NOMO-1 treated with DMSO at 0.1 percent for 48 hours (cell line): ENCODE results near the gene SMIM15.

Experiments used
- DNase-seq: peaks from one replicate; lab custom pipeline; 2025; ENCODE audit not compliant: unreplicated experiment; lab: John Stamatoyannopoulos, UW

The SMIM15 gene

DNA sequence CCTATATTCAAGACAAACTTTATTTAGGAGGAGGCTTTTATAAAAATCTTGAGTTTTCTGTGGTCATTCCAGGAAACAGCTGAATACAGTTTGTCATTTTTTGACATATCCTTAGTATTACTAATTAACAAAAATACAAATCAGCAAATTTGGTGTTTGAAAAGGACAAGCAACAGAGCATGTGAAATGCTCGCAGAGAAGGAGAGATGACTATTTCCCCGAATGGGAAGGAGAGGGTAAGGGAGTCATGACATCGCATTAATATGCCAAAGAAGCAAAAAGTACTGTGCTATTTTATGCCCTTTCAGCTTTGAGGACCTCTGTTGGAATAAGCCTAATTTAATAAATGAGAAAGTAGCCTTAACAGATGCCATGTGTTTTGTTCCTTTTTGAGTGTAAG is 1.8 kb downstream of the SMIM15 start:
- DNase-seq = no peak

DNA sequence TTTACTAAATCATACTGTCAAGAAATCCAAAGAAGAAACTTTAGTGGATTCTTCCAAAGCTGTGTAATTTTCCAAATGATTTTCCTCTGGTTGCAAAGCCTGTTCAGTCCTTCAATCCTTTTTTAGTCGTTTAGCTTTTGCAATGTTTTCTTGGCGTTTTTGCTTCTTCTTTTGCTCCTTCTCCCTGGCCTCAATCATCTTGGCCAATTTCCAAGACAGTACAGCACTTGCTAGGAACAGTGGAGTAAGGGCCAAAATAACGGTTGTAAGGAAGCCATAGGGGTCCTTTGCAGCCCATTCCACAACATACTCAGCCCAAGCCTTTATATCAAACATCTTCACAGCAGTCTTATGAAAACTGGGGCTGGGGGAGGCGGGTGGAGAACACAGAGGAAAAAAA is 2.4 kb downstream of the SMIM15 start:
- DNase-seq = peak; percentile 6

DNA sequence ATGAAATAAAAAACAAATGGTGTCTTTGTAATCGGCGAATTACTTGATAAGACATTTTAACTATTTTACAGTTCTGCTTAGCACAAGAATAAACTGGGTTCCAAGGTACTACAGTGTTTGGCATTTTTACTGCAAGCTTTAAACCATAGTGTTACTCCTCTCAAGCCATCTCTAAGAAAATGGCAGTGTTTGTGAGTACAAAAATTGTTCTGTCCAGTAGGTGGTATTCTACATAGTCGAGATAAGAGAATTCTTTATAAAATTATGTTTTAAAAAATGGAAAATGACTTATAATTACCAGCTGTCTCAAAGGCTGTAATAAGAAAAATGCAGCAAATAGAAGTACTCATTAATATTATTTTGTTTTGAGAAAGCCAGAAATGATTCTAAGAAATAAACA is 3.2 kb downstream of the SMIM15 start:
- DNase-seq = no peak

DNA sequence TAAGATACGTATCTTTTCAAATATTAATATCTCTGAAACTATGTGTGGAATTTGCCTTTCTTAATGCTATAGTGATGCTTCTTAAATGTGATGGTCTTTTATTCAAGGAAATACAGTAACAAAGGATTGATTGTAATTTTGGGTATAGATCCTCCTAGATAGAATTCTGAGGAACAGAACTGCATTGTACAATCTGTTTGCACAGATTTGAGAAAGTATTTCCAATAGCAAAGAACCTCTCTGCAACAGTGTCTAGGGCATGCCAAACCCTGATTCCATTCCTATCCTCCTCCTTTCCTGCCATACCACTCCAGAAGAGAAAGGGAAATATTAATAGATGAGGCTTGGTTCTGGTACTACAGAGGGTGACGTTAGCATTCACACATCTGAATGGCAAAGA is 10.4 kb downstream of the SMIM15 start:
- no peak for DNase-seq

DNA sequence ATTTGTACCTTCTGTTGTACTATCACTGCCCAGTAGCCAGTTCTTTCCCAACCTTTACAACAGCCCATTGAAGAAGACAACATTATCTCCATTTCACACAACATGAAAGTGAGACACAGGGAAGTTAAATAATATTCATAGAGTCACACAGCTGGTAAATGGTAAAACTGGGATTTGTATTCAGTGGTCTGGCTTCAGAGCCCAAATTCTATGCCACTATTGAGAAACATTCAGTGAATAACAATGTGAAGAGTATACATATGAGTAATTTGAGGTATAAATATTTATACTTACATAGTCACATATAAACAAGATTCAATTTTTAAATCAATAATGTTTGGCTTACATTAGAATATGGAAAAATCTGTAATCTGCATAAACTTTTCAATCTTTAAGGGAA is 13.8 kb downstream of the SMIM15 start:
- DNase-seq = no peak

DNA sequence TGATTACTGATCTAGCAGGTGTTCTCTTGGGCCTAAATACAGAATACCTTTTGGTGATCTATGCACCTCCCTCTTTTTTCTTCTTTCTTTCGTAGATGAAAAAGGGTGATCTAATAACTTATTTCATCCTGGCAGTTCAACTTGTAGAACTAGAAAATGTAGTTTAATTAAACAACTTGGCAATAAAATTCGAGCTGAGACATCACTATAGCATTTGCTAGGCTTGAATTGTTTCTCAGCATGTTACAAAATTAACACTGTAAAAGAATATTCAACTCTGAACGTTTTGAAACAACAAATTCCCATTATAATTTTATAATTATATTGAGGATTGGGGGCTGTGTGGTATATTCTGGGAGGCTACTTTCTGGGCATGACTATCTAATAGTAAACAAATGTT is 19.5 kb downstream of the SMIM15 start:
- DNase-seq = no peak

DNA sequence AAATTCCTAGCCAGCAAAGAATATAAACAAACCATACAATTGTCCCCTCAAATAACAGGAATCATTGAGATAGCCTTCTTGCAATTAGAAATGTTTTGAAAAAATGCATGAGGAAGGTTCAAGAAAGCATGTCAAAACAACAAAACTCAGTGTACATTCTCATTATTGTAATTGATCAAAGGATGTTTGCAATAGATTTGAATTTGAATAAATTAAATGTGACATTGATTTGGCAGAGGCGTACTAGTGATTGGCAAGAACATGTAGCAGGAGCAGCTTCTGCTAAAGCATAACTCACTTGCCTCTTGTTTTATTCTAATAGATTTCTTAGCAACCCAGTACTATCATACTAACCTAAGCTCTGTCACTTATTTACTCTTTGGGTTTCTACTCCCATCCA is 19.9 kb downstream of the SMIM15 start:
- DNase-seq = no peak

DNA sequence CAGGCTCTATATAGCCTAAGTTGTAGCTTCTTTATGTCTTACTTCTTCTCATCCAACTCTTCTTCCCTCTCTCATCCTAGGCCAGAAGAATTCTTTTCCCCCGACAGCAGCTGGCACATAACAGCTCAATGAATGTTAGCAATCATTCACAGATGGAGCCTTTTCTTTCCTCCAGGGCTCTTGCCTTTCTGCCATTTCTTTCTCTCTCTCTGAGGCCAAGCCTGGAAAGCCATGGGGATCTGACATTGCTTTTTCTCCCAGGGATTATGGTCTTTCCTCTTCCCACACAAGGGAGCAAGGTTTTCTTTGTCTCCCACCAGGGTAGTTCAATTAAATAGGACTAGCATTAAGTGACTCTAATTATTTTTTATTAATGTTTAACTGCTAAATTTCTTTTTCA is 20.5 kb downstream of the SMIM15 start:
- DNase-seq = no peak

DNA sequence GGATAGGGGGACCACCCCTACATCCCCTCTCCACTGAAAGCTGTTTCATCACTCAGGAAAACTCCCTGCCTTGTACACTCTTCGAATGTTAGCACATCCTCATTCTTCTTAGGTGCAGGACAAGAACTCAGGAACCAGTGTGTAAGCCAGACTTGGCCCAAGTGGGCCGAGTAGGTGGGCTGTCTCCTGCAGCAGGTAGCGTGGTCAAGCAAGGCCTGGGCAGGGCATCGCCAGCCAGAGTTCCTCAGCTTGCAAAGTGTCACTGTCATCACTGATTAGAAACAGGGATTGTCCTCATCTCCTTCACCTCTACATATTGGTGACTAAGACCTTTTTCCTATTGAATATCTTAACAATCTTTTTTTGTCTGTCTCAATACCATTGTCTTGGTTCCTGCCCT is 22.3 kb downstream of the SMIM15 start:
- DNase-seq = no peak

DNA sequence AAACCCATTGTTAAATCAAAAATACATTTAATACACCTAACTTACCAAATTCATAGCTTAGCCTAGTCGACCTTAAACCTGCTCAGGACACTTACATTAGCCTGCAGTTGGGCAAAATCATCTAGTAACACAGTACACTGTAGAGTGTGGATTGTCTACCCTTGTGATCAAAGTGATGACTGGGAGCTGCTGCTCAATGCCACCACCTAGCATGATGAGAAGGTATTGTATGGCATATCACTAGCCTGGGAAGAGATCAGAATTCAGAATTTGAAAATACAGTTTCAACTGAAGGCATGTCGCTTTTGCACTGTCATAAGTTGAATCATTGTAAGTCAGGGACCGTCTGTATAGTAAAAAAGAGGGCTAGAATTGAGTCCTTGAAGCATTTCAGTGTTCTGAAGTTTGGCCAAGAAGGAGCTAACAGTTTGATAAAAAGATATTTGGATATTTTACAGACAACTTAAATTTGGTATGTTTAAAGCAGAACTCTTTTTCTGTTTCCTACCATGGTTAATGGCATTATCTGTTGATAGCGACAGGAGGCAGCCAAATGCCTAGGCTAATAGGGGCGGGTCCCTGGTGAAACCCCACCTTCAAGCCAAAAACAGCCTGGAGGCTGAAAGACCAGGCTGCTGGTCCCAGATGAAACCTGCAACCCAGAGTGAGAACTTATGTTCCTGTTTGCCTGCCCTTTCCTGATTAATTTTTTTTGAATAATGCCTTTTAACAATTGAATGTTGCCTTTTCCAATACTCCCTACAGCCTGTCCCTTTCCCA is 23.0 kb downstream of the SMIM15 start:
- no peak for DNase-seq

DNA sequence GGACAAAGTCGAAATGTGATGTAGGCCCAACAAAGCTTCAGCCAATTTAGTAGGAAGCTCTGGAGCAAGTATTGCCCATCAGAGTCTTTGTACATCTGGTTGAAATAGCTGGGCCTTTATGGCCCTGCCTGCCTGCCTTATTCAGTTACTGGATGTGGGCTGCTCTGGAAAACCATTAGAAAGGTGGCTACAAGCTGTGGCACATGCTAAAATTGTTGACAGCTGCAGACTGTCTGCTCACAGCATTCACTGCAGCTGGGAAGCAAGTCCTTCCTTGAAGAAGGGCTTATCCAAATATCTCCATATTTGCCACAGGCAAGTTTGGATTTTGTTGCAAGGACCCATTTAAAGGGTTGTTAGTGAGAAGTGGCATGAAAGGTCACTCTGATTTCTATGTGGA is 24.4 kb downstream of the SMIM15 start:
- no peak for DNase-seq

DNA sequence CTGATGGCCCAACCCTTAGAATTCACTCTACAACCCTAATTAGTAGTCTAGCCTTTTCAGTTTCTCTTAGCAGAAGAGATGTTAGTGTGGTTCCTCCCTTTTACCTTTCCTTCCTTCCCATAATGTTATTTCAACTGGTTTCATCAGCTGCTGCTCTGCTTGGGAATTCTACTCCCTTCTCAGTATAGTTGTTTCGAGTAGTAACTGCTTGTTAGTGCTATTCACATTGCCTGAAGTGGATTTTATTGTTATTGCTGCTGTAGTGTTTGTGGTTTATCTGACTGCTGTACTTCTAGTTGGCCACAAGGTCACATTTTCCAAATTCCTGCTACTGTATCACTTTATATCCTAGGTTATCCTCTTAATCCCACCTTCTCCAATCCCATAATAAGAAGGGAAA is 29.7 kb downstream of the SMIM15 start:
- no peak for DNase-seq

DNA sequence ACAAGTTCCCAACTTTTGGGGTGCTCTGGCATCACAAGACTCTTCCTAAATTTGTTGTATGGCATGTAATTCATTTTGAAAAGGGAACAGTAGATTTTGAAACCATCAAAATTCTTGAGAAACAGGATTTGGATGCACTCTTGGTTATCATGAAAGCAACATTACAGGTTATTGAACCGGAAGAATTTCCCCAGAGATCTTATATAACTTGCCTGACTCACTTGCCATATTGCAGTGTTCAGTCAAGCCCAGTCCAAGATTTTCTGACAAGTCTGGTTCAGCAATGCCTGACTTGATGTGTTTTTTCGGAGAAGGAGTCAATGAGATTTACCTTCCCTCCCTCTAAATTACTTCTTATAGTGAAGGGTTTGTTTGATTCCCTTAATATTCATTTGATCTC is 32.0 kb downstream of the SMIM15 start:
- no peak for DNase-seq

DNA sequence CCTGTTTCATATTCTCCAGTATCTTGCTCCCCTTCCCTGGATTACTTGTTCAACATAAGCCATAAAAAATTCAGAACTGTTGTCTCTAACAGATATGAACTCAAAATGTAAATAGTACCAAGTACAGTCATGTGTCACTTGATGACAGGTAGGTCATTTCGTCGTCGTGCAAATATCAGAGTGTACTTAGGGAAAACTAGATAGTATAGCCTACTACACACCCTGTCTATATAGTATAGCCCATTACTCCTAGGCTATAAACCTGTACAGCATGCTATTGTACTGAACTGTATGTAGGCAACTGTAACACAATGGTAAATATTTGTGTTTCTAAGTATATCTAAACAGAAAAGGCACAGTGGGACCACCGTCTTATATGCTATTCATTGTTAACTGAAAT is 39.1 kb downstream of the SMIM15 start:
- DNase-seq = no peak

DNA sequence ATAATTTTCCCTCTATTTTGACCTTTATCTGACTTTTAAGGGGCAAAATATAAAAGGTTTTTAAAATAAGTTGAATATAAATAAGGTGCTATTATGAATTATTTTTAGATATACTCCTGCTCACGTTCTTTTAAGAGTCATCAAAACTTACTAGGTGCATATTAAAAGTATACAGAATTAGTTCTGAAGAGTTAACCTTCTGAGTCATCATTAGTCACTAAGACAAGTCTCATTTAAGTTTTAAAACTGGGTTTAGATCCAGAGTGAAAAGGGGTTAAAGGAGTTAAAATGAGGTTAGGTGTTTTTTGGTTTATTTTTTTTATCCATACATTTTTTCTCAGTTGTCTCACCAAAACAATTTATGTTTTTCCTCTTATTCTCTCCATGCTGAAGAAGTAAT is 41.7 kb downstream of the SMIM15 start:
- no peak for DNase-seq

DNA sequence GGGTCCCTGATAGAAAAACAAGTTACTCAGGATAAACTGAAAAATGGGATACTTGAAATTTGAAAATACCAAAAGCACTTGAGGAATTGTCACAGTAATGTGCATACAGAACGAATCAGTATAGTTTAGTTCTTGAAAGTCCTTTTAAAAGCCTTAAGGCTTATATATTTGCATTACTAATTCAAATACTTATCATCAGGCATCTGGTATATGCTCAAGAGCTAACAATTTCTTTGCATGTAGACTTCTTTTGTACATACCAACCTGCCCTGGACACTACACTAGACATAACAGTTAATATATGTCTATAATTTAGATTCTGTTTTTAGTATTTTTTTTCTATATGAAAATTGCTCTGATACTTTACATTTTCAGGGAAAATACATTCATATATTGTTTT is 43.2 kb downstream of the SMIM15 start:
- no peak for DNase-seq

DNA sequence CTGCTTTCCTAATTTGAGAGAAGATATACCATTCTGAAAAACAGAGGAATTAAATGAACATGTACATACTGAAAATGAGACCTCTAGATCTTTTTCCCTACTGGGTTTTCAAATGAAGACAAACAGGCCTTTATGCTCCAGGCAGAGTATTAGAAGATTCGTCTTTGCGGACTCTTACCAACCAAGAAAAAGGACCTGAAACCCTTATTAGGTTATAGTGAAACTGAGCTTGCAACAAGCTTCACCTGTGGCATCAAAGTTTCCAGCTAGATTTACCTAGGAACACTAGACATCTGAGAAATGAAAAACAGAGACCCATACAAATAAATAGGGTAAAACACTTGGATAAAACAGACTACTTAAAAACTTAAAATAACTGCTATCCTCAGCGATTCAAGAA is 46.3 kb downstream of the SMIM15 start:
- no peak for DNase-seq

DNA sequence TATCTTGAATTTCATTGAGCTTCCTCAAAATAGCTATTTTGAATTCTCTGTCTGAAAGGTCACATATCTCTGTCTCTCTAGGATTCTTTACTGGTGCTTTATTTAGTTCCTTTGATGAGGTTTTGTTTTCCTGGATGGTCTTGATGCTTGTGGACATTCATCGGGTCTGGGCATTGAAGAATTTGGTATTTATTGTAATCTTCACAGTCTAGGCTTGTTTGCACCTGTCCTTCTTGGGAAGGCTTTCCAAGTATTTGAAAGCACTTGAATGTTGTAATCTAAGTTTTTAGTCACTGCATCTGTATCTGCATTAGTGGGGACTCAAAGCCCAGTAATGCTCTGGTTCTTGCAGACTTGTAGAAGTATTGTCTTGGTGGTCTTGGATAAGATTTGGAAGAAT is 47.8 kb downstream of the SMIM15 start:
- no peak for DNase-seq
